Osteocyte (in vitro differentiated cells): Measurements from ENCODE around the gene PRMT2. TPM values are rescaled to one million over a fixed set of nuclear protein-coding genes. Genes with fewer than 3 reads are reported as not detected.

Experiments
- DNase-seq: peaks from one replicate; pipeline ENCODE4 v3.0.0; 2021; ENCODE audit warnings: mixed read lengths; ENCODE audit not compliant: unreplicated experiment; ENCODE audit errors: extremely low spot score
- H3K27ac Mint-ChIP-seq: one replicate; pipeline ENCODE4 v1.8.0; 2021; ENCODE audit warnings: mild to moderate bottlenecking, mixed read lengths; ENCODE audit not compliant: unreplicated experiment
- H3K27me3 Mint-ChIP-seq: one replicate; pipeline ENCODE4 v1.8.0; 2021; ENCODE audit warnings: mixed read lengths; ENCODE audit not compliant: unreplicated experiment
- H3K36me3 Mint-ChIP-seq: one replicate; pipeline ENCODE4 v1.8.0; 2021; ENCODE audit warnings: mixed read lengths; ENCODE audit not compliant: unreplicated experiment
- H3K4me1 Mint-ChIP-seq: one replicate; pipeline ENCODE4 v1.8.0; 2021; ENCODE audit warnings: mixed read lengths; ENCODE audit not compliant: unreplicated experiment
- H3K4me3 Mint-ChIP-seq: one replicate; pipeline ENCODE4 v1.8.0; 2021; ENCODE audit warnings: mild to moderate bottlenecking, moderate library complexity, mixed read lengths; ENCODE audit not compliant: unreplicated experiment
- H3K9me3 Mint-ChIP-seq: one replicate; pipeline ENCODE4 v1.8.0; 2021; ENCODE audit warnings: mixed read lengths; ENCODE audit not compliant: unreplicated experiment
- total RNA-seq: library from RNA; stranded (reverse); gene quantifications from 2 replicates; pipeline ENCODE4 v1.2.1, GENCODE V29; 2021
- TF ChIP-seq, protein P1 (sequence below): fragments of 200-600 bp; sonication (generic); IDR thresholded peaks from 2 replicates; pipeline ENCODE4 v1.5.0; 2021; ENCODE audit warnings: antibody characterized with exemption, mild to moderate bottlenecking, moderate library complexity

The PRMT2 gene
- total RNA-seq, 1 donor from 2014 or later: 115 TPM

DNA sequence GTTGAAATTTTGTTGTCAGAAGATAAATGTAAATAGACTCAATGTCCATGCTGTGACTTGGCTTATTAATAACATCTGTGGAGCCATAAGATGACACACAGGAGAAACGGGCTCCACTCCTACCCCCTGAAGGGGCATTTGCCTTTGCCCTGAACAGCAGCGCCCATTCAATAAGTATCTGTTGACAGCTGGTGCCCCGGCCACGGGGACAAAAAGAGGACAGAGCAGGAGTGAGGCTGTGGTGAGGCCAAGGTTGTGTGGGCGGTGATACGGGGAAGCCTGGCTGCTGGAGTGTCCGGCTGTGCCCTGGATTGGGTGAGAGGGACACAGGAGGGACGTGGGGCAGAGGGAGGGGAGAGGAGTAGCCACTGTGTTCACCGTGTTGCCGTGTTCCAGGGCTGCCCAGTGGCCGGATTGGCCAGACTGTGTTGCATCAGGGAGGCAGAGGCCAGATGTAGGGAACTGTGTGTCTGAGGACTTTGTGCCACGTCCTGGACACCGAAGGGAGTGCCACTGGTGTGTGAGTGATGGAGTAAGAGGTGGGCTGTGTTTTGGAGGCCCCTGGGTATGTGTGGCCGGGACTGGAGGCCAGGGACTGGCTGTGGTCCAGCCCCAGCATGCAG lies 15.1 kb downstream of the PRMT2 start:
- DNase-seq: no peak
- Mint-ChIP-seq H3K27ac (no peak overlapping the region), H3K4me1 (no peaks in the 10 kb centered on the region), H3K27me3 (no peaks in the 10 kb centered on the region), H3K9me3 (peaks cover 16% of the 10 kb centered on the region), H3K36me3 (peaks cover 92% of the 10 kb centered on the region), H3K4me3 (no peak overlapping the region)
- TF ChIP-seq, protein P1, sequence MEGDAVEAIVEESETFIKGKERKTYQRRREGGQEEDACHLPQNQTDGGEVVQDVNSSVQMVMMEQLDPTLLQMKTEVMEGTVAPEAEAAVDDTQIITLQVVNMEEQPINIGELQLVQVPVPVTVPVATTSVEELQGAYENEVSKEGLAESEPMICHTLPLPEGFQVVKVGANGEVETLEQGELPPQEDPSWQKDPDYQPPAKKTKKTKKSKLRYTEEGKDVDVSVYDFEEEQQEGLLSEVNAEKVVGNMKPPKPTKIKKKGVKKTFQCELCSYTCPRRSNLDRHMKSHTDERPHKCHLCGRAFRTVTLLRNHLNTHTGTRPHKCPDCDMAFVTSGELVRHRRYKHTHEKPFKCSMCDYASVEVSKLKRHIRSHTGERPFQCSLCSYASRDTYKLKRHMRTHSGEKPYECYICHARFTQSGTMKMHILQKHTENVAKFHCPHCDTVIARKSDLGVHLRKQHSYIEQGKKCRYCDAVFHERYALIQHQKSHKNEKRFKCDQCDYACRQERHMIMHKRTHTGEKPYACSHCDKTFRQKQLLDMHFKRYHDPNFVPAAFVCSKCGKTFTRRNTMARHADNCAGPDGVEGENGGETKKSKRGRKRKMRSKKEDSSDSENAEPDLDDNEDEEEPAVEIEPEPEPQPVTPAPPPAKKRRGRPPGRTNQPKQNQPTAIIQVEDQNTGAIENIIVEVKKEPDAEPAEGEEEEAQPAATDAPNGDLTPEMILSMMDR: no peak

GRCh38 chr21:46651121-46651520 lies 15.6 kb downstream of the PRMT2 start:
- H3K27me3 Mint-ChIP-seq: no peaks in the 10 kb centered on the region
- peaks cover 92% of the 10 kb centered on the region for H3K36me3 Mint-ChIP-seq
- H3K4me3 Mint-ChIP-seq: no peak overlapping the region
- no peaks in the 10 kb centered on the region for H3K4me1 Mint-ChIP-seq
- no peak for DNase-seq
- H3K27ac Mint-ChIP-seq: no peak overlapping the region
- peaks cover 18% of the 10 kb centered on the region for H3K9me3 Mint-ChIP-seq
- TF ChIP-seq, protein P1: no peak

DNA sequence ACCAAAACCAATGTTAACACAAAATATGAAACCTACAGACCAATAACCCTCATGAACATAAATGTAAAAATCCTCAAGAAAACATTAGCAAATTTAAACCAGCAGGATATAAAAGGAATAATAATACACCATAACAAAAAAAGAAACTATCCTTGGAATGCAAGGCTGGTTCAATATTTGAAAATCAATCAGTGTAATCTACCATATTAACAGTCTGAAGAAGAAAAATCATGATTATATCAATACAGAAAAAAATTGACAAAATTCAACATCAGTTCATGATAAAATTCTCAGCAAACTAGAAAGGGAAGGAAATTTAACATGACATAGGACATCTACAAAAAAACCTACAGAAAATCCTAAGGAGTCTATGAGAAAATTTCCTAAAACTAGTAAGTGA lies 19.8 kb downstream of the PRMT2 start:
- DNase-seq: no peak
- TF ChIP-seq, protein P1: no peak
- Mint-ChIP-seq H3K4me1 (no peaks in the 10 kb centered on the region), H3K27me3 (no peaks in the 10 kb centered on the region), H3K36me3 (peaks cover 82% of the 10 kb centered on the region), H3K27ac (no peak overlapping the region), H3K9me3 (peaks cover 18% of the 10 kb centered on the region), H3K4me3 (no peak overlapping the region)

DNA sequence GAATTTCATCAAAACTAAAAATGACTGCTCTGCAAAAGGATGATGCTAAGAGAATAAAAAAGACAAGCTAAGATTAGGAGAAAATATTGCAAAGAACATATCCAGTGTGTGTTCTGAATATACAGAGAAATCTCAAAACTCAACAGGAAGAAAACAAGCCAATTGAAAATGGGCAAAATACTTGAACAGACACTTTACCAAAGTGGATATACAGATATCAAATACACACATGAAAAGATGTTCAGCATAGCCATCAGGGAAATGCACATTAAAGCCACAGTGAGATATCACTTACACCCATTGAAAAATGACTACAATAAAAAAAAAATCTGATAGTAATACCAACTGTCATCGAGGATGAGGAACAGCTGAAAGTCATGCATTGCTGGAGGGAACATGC lies 21.3 kb downstream of the PRMT2 start:
- Mint-ChIP-seq H3K4me1 (peaks cover 5% of the 10 kb centered on the region), H3K27ac (no peak overlapping the region), H3K9me3 (peaks cover 18% of the 10 kb centered on the region), H3K4me3 (no peak overlapping the region), H3K36me3 (peaks cover 73% of the 10 kb centered on the region), H3K27me3 (no peaks in the 10 kb centered on the region)
- TF ChIP-seq, protein P1: no peak
- no peak for DNase-seq

- DNase-seq: no peak
- H3K9me3 Mint-ChIP-seq: peaks cover 3% of the 10 kb centered on the region
- H3K27me3 Mint-ChIP-seq: no peaks in the 10 kb centered on the region
- no peak overlapping the region for H3K4me3 Mint-ChIP-seq
- peaks cover 54% of the 10 kb centered on the region for H3K36me3 Mint-ChIP-seq
- no peak overlapping the region for H3K27ac Mint-ChIP-seq
- peaks cover 5% of the 10 kb centered on the region for H3K4me1 Mint-ChIP-seq
- TF ChIP-seq, protein P1: no peak
Observed at GRCh38 chr21:46660505-46660904, 25.0 kb downstream of the PRMT2 start.
